GM18873 (cell line): Measurements from ENCODE around the gene GLIPR1.

Experiments used
- ATAC-seq: cut with Tn5 transposase; IDR thresholded peaks from one replicate; pipeline ENCODE4 v1.9.1; 2021; ENCODE audit warnings: mild to moderate bottlenecking, moderate library complexity, moderate number of reproducible peaks; ENCODE audit not compliant: unreplicated experiment, low FRiP score

GLIPR1 gene

GRCh38 chr12:75553398-75553797 lies 72.8 kb downstream of the GLIPR1 start:
- ATAC-seq = no peak
